Heart right ventricle (tissue), 16 donors: ENCODE data around the gene CCDC9. TPM values are rescaled to one million over a fixed set of nuclear protein-coding genes. Genes with fewer than 3 reads are reported as not detected.

ENCODE experiments used
- ATAC-seq, 8 donors: fragments of 200-7000 bp; cut with Tn5 transposase; one replicate each; pipeline ENCODE4 v1.9.1; 2020; ENCODE audit warnings: mild to moderate bottlenecking in 8 of 8, moderate library complexity in 8 of 8, moderate number of reproducible peaks in 1 of 8
- DNase-seq, 2 donors: peaks; one replicate each; pipeline ENCODE4 v3.0.0-alpha.2; 2020
- H3K27ac ChIP-seq, 10 donors: fragments of 200-600 bp; sonication (generic) in 2 of 10; one replicate each; pipeline versions ENCODE4 v1.5.0 to v1.8.0; 2020 to 2022; ENCODE audit warnings: mild to moderate bottlenecking in 3 of 10
- H3K27me3 ChIP-seq, 7 donors: fragments of 200-600 bp; one replicate each; pipeline ENCODE4 v1.8.0; 2021 to 2022; ENCODE audit warnings: mild to moderate bottlenecking in 2 of 7
- H3K36me3 ChIP-seq, 9 donors: fragments of 200-600 bp; sonication (generic) in 1 of 9; one replicate each; pipeline versions ENCODE4 v1.5.0 to v1.8.0; 2020 to 2022; ENCODE audit warnings: mild to moderate bottlenecking in 2 of 9
- H3K4me1 ChIP-seq, 9 donors: fragments of 200-600 bp; sonication (generic) in 1 of 9; one replicate each; pipeline versions ENCODE4 v1.5.0 to v1.8.0; 2020 to 2022; ENCODE audit warnings: mild to moderate bottlenecking in 4 of 9
- H3K4me3 ChIP-seq, 10 donors: fragments of 200-600 bp; sonication (generic) in 2 of 10; one replicate each; pipeline versions ENCODE4 v1.5.0 to v1.8.0; 2020 to 2022; ENCODE audit warnings: mild to moderate bottlenecking in 7 of 10, moderate library complexity in 2 of 10
- H3K9me3 ChIP-seq, 11 donors: fragments of 200-600 bp in 10 of 11; sonication (generic) in 2 of 11; one replicate each; pipeline versions ENCODE4 v1.5.0 to v1.8.0; 2013 to 2022; ENCODE audit warnings: mild to moderate bottlenecking in 2 of 11, control low read depth in 1 of 11, moderate library complexity in 1 of 11
- WGBS, 2 donors: extraction: QIAGEN DNeasy Blood & Tissue Kit; methylation state at CpG; one replicate each; pipeline ENCODE4 v1.1.7; 2013; ENCODE audit warnings: inconsistent platforms in 1 of 2; 5-methylcytosine and 5-hydroxymethylcytosine counted together
- intact Hi-C, 10 donors: fragments of 100-400 bp; cut with DNase I; formaldehyde crosslinking; loops; one replicate each; pipeline versions ENCODE4 v1.11.1 to v1.14.2; 2022
- polyA plus RNA-seq, 2 donors: library from polyadenylated mRNA; stranded (reverse); fragments of 200-250 nt; gene quantifications; one replicate each; pipeline ENCODE4 v1.2.3, GENCODE V29; 2013
- total RNA-seq, 10 donors: library from RNA; stranded (reverse); fragmentation: NEBNext Ultra II Directional in 3 of 10; extraction: Animal tissue kit (Norgen Biotek cat#: 25700) in 3 of 10; gene quantifications; one replicate each; pipeline versions ENCODE4 v1.2.1 to v1.2.4, GENCODE V29; 2021 to 2023
- TF ChIP-seq, protein P1 (sequence below), 9 donors: fragments of 200-600 bp; sonication (generic) in 2 of 9; IDR thresholded peaks; one replicate each; pipeline versions ENCODE4 v1.5.0 to v1.8.0; 2021 to 2022; ENCODE audit warnings: antibody characterized with exemption in 9 of 9, mild to moderate bottlenecking in 5 of 9, moderate library complexity in 1 of 9
- donor health status: Arrhythmogenic right ventricular cardiomyopathy.
- donor health status: ischemic (EF 13 %, LVEDD 7.1; RV severe dilation, severe dysfunction).
- donor health status: healthy with polysubstance abuse.
- donor health status: DM: no; HTN: yes; CAD: no.
- donor health status: DM: no; HTN: no; CAD: no.
- donor health status: ischemic (EF 25% LVEDD 6.9; RV normal size, moderate dysfunction).
- donor health status: ischemic (EF 25% LVEDD 5.7; RV mildly dilated, moderate dysfunction).
- donor health status: healthy.
- donor health status: DM: yes; HTN: yes; CAD: no.
- donor health status: Ischemic cardiomyopathy.
- donor health status: ischemic (EF 35%, LVEDD 5.7; RV mildly dilated, moderate dysfunction).
- donor health status: nonischemic (EF 11% LVEDD 7.7; RV severe dilation, severe dysfunction).
- donor health status: DM: yes; HTN: yes; CAD: no.
- donor health status: PGD.
- donor health status: ischemic (EF 29% LVEDD 5.4; RV normal size, mild dysfunction).
- donor health status: nonischemic (EF 23%, LVEDD 6.1; RV moderate dilation, normal function).

The CCDC9 gene
- total and polyA plus RNA-seq, 12 donors = 14.2 to 31.1 (median 17.4) TPM

DNA sequence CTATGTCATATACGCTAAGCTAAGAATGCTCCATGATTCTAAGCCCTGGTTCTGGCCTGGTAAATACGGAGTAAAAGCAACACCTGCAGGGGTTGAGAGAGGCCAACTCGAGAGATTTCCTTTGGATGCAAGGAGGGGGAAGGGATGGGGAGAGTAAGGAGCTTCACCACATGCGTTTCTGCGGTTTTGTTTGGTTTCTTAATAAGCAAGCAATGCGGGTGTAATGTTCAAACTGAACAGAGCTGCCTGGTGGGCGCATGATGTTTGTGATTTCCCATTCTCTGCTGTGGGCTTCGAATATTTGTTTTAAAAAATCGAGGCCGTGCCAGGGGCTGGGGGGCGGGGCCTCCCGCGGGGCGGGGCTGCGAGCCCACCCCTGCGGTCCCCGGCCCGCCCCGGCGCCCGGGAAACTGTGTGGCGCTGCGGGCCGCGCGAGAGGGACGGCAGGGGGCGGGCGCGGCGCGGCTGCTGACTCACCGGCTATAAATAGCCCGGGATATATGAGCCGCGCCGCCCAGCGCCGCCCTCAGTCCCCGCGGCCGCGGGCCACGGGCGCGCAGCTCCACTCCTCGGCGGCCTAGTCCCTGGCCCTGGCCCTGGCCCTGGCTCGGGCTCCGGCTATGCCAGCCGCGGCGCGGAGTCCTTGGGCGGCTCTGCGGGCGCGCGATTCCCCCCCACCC lies 30.4 kb upstream of the CCDC9 start:
- TF ChIP-seq, protein P1, sequence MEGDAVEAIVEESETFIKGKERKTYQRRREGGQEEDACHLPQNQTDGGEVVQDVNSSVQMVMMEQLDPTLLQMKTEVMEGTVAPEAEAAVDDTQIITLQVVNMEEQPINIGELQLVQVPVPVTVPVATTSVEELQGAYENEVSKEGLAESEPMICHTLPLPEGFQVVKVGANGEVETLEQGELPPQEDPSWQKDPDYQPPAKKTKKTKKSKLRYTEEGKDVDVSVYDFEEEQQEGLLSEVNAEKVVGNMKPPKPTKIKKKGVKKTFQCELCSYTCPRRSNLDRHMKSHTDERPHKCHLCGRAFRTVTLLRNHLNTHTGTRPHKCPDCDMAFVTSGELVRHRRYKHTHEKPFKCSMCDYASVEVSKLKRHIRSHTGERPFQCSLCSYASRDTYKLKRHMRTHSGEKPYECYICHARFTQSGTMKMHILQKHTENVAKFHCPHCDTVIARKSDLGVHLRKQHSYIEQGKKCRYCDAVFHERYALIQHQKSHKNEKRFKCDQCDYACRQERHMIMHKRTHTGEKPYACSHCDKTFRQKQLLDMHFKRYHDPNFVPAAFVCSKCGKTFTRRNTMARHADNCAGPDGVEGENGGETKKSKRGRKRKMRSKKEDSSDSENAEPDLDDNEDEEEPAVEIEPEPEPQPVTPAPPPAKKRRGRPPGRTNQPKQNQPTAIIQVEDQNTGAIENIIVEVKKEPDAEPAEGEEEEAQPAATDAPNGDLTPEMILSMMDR (IDR thresholded peaks at IDR 0.05) = peak; percentile 18 to 71 (median 48)
- H3K27ac ChIP-seq = peak overlapping the region; percentile 96 to 100 (median 100)
- peak; percentile 89 to 91 for DNase-seq
- H3K4me1 ChIP-seq = peaks cover 7 to 47% (median 34%) of the 10 kb centered on the region in 9 donors
- H3K9me3 ChIP-seq = no peaks in the 10 kb centered on the region
- ATAC-seq = peak; percentile 56 to 88 (median 73)
- peaks cover 0 to 45% (median 10%) of the 10 kb centered on the region in 9 donors for H3K36me3 ChIP-seq
- H3K4me3 ChIP-seq = peak overlapping the region; percentile 39 to 99 (median 94)
- WGBS, 2 donors = 6% methylated on average over 48 to 59 of the region's 59 CpGs
- intact Hi-C loops = loop anchor here in 1 of 10 donors (2.0 kb wide), 1 partner anchor 17 kb away; no protein-coding TSS in a partner anchor
- no peaks in the 10 kb centered on the region for H3K27me3 ChIP-seq

DNA sequence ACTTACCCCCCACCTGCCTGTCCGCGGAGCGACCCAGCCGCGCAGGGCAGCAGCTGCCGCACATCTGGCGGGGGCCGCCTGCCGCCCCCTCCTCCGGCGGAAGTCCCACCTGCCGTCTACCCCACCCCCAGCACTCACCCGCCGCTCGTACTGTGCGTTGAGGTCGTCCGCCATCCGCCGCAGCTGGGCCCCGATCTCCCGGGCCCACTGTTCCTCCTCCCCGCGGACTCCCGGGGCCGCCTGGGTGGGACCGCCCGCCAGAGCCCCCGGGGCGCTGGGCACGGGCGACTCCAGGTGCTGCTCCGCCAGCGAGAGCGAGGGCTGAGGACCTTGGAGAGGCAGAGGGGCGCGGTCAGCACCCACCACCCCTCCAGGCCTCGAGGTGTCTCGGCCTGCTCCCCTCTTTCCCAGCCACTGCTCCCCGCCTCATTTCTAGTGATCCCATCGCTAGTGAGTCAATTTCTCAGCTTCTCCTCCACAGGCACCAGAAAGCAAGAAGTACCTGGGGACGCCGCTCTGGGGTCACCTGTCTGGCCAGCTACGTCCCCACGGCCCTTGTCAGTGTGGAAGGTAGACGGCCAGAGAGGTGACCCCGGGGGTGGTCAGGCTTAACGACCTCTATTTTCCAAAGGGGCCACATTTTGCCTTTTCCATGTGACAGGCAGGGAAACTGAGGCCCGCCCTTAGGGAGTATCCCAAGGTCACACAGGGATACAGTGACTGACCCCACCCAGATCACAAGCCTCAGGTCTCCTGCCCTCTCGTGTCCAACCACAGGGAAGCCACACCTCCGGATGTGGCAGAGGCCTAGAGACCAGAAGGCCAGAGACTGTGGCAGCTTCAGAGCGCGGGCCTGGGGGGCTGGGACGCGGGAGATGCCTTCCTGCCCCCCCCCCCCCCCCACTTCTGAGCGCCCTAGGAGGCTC lies 29.6 kb upstream of the CCDC9 start:
- DNase-seq (peak; percentile 84 to 90), ATAC-seq (peak; percentile 61 to 86 (median 84))
- Histone ChIP-seq H3K4me3 (peak overlapping the region; percentile 39 to 99 (median 94)), H3K27ac (peak overlapping the region; percentile 96 to 100 (median 100)), H3K27me3 (no peaks in the 10 kb centered on the region), H3K9me3 (no peaks in the 10 kb centered on the region), H3K36me3 (peaks cover 0 to 36% (median 3%) of the 10 kb centered on the region in 9 donors), H3K4me1 (peaks cover 9 to 53% (median 39%) of the 10 kb centered on the region in 9 donors)
- WGBS, 2 donors = 2 to 3% methylated on average over 52 to 56 of the region's 56 CpGs
- intact Hi-C loops = loop anchor here in 1 of 10 donors (2.0 kb wide), 1 partner anchor 16 kb away; no protein-coding TSS in a partner anchor
- TF ChIP-seq, protein P1 (IDR thresholded peaks at IDR 0.05) = peak in 3 of 9 donors; percentile 15 to 19 (median 17)

DNA sequence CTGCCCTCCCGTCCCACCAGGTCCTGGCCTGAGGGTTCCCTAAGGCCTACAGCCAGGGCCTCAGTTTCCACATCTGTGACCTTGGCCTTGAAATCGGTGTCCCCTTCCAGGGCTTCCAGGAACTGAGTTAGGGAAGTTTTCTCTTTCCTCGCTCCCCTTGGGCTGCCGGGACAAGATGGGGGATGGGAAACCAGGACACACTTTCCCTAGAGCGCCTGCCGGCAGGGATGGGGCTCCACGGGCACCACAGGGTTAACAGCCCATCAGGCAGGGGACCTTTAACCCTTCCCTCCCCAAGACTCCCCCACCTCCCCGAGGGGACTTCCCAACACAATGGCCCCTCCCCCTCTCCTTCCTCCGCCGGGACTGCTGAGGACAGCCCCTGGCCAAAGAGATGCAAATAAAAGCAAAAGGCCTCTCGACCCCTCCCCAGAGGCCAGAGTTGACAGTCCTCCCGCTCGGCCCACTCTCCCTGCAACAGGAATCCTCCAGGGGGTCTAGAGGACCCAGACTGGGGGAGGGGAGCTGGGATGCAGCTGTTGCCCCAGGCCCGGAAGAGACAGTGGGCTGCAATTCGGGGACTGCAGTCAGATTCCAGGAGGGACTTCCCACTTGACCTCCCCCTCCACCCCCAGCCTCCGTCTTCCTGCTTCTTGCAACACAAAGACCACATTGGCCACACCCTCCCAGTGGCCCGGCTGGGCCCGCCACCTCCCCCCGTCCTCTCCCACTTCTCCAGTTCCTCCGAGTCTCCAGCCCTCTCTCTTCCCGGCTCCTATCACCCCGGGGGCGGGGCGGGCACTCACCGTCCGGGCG lies 28.8 kb upstream of the CCDC9 start:
- DNase-seq = peak; percentile 89 to 94
- intact Hi-C loops = loop anchor here in 2 of 10 donors (2.0 kb wide), 1 partner anchor 15 kb away; no protein-coding TSS in a partner anchor
- no peaks in the 10 kb centered on the region for H3K27me3 ChIP-seq
- H3K9me3 ChIP-seq = no peaks in the 10 kb centered on the region
- TF ChIP-seq, protein P1 (IDR thresholded peaks at IDR 0.05) = peak in 1 of 9 donors; percentile 5
- WGBS, 2 donors = 1% methylated on average over 25 to 27 of the region's 27 CpGs
- H3K4me1 ChIP-seq = peaks cover 11 to 61% (median 42%) of the 10 kb centered on the region in 9 donors
- peak overlapping the region; percentile 12 to 99 (median 94) for H3K4me3 ChIP-seq
- peak; percentile 36 to 76 (median 68) for ATAC-seq
- H3K36me3 ChIP-seq = peaks cover 0 to 28% (median 0%) of the 10 kb centered on the region in 9 donors
- H3K27ac ChIP-seq = peak overlapping the region; percentile 96 to 100 (median 100)
